GM12892 (cell line): Measurements from ENCODE around the gene INTU.

Experiments used
- POLR2A ChIP-seq: IDR thresholded peaks from 2 replicates; pipeline ENCODE4 v1.6.1; 2011; ENCODE audit warnings: low read depth, low read length, control low read depth
- TAF1 ChIP-seq: IDR thresholded peaks from 2 replicates; pipeline ENCODE4 v1.6.1; 2011; ENCODE audit warnings: low read depth, mild to moderate bottlenecking, control low read depth, low read length, borderline replicate concordance

GRCh38 chr4:127756906-127757305 lies 124.1 kb downstream of the INTU start:
- TF ChIP-seq POLR2A (no peak), TAF1 (no peak)
